HUDEP-2 (cell line): ENCODE measurements around the gene GYS1.
A peak's percentile ranks its signal among the peaks of the same experiment; 100 is the strongest.

ENCODE experiments used
- DNase-seq, 76 experiments: peaks; one replicate each; lab custom pipeline; 2025; ENCODE audit not compliant: unreplicated experiment in 76 of 76; lab: John Stamatoyannopoulos, UW

Gene GYS1

DNA sequence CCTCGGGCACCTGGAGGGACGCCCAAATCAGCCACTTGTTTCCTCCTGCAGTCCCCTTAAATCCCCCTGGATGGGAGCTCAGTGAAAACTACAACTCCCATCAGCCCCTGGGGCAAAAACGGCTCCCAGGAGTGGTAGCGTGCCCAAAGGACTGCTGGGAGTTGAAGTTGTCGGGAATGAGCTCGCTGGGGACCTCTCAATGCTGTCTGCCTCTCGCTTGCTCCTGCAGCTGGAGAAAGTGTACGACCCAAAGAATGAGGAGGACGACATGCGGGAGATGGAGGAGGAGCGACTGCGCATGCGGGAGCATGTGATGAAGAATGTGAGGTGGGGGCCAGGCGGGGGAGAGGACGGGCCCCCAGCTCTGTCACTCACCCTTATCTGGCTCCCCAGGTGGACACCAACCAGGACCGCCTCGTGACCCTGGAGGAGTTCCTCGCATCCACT, 74.3 kb downstream of the GYS1 start:
- DNase-seq: peak in 11 of 76 experiments; percentile 7 to 51 (median 20)
